NCI-H774 (cell line): ENCODE measurements around the gene TAF10.

Experiments used
- DNase-seq: peaks from one replicate; lab custom pipeline; 2025; lab: John Stamatoyannopoulos, UW

Gene TAF10

GRCh38 chr11:6612213-6613041, at the start of gene TAF10:
Gene TAF10 (minus strand): TSS chr11:6612216. CDS start chr11:6612189, 27 bp downstream.
- peak; percentile 96 for DNase-seq

GRCh38 chr11:6660712-6661111, 48.7 kb upstream of the TAF10 start:
- no peak for DNase-seq

- no peak for DNase-seq
These were observed 46.6 kb upstream of the TAF10 start for GRCh38 chr11:6658647-6659046.

GRCh38 chr11:6657346-6657745, 45.3 kb upstream of the TAF10 start:
- DNase-seq: no peak

GRCh38 chr11:6656936-6657335, 44.9 kb upstream of the TAF10 start:
- no peak for DNase-seq

- DNase-seq: no peak
These were observed 44.5 kb upstream of the TAF10 start for GRCh38 chr11:6656584-6656915.

GRCh38 chr11:6655790-6656583, 44.0 kb upstream of the TAF10 start, which contains the start of gene DCHS1:
Gene DCHS1 (minus strand): TSS chr11:6655809. CDS start chr11:6641613, 14,196 bp downstream.
- DNase-seq: no peak

GRCh38 chr11:6655020-6655789, 43.2 kb upstream of the TAF10 start:
- no peak for DNase-seq

GRCh38 chr11:6654281-6655019, 42.4 kb upstream of the TAF10 start:
- no peak for DNase-seq

GRCh38 chr11:6653656-6654055, 41.6 kb upstream of the TAF10 start:
- DNase-seq: no peak

GRCh38 chr11:6653097-6653496, 41.1 kb upstream of the TAF10 start:
- no peak for DNase-seq

GRCh38 chr11:6652182-6652581, 40.2 kb upstream of the TAF10 start:
- DNase-seq: no peak

GRCh38 chr11:6650980-6651379, 39.0 kb upstream of the TAF10 start:
- DNase-seq: no peak

GRCh38 chr11:6650104-6650503, 38.1 kb upstream of the TAF10 start:
- DNase-seq: no peak

- DNase-seq: no peak
These were observed 36.5 kb upstream of the TAF10 start for GRCh38 chr11:6648501-6648900.

- no peak for DNase-seq
These were observed 35.8 kb upstream of the TAF10 start for GRCh38 chr11:6647836-6648235.

GRCh38 chr11:6646918-6647679, 35.1 kb upstream of the TAF10 start:
- DNase-seq: no peak

- no peak for DNase-seq
These were observed 34.5 kb upstream of the TAF10 start for GRCh38 chr11:6646576-6646917.

GRCh38 chr11:6646071-6646470, 34.1 kb upstream of the TAF10 start:
- no peak for DNase-seq

GRCh38 chr11:6642957-6643356, 30.9 kb upstream of the TAF10 start:
- DNase-seq: no peak
